Cardiac muscle cell (in vitro differentiated cells and primary cell): ENCODE results near the gene NR1I2. TPM values are rescaled to one million over a fixed set of nuclear protein-coding genes. Genes with fewer than 3 reads are reported as not detected.

Source experiments
- DNase-seq, 2 donors: peaks; one replicate each; pipeline versions ENCODE4 v3.0.0 to v3.0.0-alpha.2; 2010 to 2017; ENCODE audit warnings: low read depth in 1 of 2, low spot score in 1 of 2
- H3K27ac ChIP-seq: fragments of 200-600 bp; sonication (generic); 2 replicates; pipeline ENCODE4 v1.5.1; 2016
- H3K27me3 ChIP-seq: fragments of 200-600 bp; sonication (generic); 2 replicates; pipeline ENCODE4 v1.6.0; 2016; ENCODE audit warnings: control low read depth
- H3K36me3 ChIP-seq: fragments of 200-600 bp; sonication (generic); 2 replicates; pipeline ENCODE4 v1.5.1; 2016; ENCODE audit warnings: control low read depth
- H3K4me1 ChIP-seq: fragments of 200-600 bp; sonication (generic); 2 replicates; pipeline ENCODE4 v1.8.1; 2017; ENCODE audit warnings: low read depth, mild to moderate bottlenecking, mixed run types
- H3K4me3 ChIP-seq: fragments of 200-600 bp; sonication (generic); 2 replicates; pipeline ENCODE4 v1.5.1; 2016; ENCODE audit warnings: mild to moderate bottlenecking
- H3K9me3 ChIP-seq: fragments of 200-600 bp; sonication (generic); 2 replicates; pipeline ENCODE4 v1.5.1; 2017; ENCODE audit warnings: low read depth, mild to moderate bottlenecking, control low read depth
- polyA plus RNA-seq: library from polyadenylated mRNA; unstranded; fragments of >200 nt; fragmentation: Nextera tagmentation; extraction: Ambion mirVana; gene quantifications from 2 replicates; pipeline ENCODE4 v1.2.1, GENCODE V29; 2016
- total RNA-seq: library from RNA; depleted of rRNA; stranded (reverse); fragments of >200 nt; gene quantifications from 2 replicates; pipeline ENCODE4 v1.2.3, GENCODE V29; 2016
- TF ChIP-seq, protein P1 (sequence below): IDR thresholded peaks from 2 replicates; pipeline ENCODE4 v1.5.1; 2012; ENCODE audit warnings: low read depth, mild to moderate bottlenecking, low read length

Gene NR1I2
- total and polyA plus RNA-seq, 2 experiments from 2014 or later = 0.06 TPM; not detected in 1

DNA sequence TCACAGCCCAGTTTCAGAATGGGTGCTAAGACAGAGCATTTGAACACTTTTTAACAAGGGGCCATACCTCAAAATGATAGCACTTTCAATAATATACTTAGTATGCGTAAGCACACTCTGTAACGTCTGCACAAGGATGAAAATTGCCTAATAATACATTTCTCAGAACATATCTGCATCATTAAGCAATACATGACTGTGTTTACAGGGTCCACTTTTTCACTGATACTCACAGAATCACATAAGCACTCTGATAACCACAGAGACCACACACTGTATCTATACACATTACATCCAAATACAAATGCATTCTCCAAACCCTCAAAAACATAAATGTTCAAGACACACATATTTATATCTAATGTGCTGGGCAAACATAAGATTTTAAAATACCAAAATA lies 79.8 kb downstream of the NR1I2 start:
- TF ChIP-seq, protein P1, sequence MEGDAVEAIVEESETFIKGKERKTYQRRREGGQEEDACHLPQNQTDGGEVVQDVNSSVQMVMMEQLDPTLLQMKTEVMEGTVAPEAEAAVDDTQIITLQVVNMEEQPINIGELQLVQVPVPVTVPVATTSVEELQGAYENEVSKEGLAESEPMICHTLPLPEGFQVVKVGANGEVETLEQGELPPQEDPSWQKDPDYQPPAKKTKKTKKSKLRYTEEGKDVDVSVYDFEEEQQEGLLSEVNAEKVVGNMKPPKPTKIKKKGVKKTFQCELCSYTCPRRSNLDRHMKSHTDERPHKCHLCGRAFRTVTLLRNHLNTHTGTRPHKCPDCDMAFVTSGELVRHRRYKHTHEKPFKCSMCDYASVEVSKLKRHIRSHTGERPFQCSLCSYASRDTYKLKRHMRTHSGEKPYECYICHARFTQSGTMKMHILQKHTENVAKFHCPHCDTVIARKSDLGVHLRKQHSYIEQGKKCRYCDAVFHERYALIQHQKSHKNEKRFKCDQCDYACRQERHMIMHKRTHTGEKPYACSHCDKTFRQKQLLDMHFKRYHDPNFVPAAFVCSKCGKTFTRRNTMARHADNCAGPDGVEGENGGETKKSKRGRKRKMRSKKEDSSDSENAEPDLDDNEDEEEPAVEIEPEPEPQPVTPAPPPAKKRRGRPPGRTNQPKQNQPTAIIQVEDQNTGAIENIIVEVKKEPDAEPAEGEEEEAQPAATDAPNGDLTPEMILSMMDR = no peak
- H3K27me3 ChIP-seq = no peaks in the 10 kb centered on the region
- no peak overlapping the region for H3K27ac ChIP-seq
- peaks cover 16% of the 10 kb centered on the region for H3K36me3 ChIP-seq
- no peak overlapping the region for H3K4me3 ChIP-seq
- DNase-seq = peak in 1 of 2 donors; percentile 34
- H3K9me3 ChIP-seq = no peaks in the 10 kb centered on the region
- no peaks in the 10 kb centered on the region for H3K4me1 ChIP-seq

DNA sequence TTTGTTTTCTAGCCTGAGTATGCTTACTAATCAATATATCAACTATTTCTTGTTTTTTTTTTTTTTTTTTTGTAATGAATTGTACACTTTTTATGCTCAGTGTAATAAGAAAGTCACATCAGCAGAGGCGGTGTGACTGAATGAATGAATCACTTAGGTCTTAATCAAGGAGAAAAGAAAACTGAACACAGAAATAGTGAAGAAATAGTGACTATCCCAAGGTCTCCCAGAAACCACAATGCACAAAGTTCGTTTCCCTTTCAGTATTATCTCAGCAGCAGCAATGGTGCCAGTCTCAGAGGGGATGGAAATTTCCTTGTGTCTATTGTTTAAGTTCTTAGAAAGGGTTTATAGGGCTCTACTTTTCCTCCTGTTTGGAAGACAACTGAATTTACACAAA lies 80.7 kb downstream of the NR1I2 start:
- TF ChIP-seq, protein P1 = no peak
- Histone ChIP-seq H3K9me3 (no peaks in the 10 kb centered on the region), H3K4me3 (no peak overlapping the region), H3K36me3 (peaks cover 16% of the 10 kb centered on the region), H3K4me1 (no peaks in the 10 kb centered on the region), H3K27ac (no peak overlapping the region), H3K27me3 (no peaks in the 10 kb centered on the region)
- DNase-seq = no peak

DNA sequence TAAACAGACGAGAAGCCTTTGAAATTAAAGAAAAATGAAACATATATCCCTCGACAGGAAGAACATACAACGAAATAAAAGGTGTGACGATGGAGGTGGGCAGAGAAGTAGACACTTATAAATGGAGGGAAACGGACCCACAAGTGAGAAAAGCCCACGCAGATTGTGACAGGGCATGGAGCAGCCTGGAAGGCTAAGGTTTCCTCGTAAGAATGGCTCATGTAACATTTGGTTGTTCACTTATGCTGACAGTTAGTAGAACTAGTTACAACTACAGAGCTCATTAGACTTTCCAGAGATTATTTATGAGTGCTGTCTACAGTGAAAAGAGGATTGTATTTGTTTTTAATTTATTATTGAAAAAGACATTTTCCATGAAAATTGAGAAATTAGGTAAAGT lies 82.6 kb downstream of the NR1I2 start:
- H3K27me3 ChIP-seq = no peaks in the 10 kb centered on the region
- TF ChIP-seq, protein P1 = no peak
- H3K4me3 ChIP-seq = no peak overlapping the region
- no peaks in the 10 kb centered on the region for H3K9me3 ChIP-seq
- DNase-seq = no peak
- peaks cover 16% of the 10 kb centered on the region for H3K36me3 ChIP-seq
- H3K27ac ChIP-seq = no peak overlapping the region
- no peaks in the 10 kb centered on the region for H3K4me1 ChIP-seq

Other genes with a start within 250 kb of the NR1I2 start
- gene CD80, start 222.5 kb upstream of the NR1I2 start, total RNA-seq = 0.28 and 0.39 TPM in 2 replicates
- gene CD80, start 222.5 kb upstream of the NR1I2 start, polyA plus RNA-seq = not detected in 2 replicates
- gene ADPRH, start 202.6 kb upstream of the NR1I2 start, total RNA-seq = 2.7 and 3.6 TPM in 2 replicates
- gene ADPRH, start 202.6 kb upstream of the NR1I2 start, polyA plus RNA-seq = 4.8 and 5.6 TPM in 2 replicates
- gene PLA1A, start 184.2 kb upstream of the NR1I2 start, total RNA-seq = 0.07 TPM in 1 of 2 replicates, not detected in the other
- 0.07 and 0.14 TPM in 2 replicates for gene PLA1A, start 184.2 kb upstream of the NR1I2 start, polyA plus RNA-seq
- 180 and 214 TPM in 2 replicates for gene POPDC2, start 121.5 kb upstream of the NR1I2 start, total RNA-seq
- 68.0 and 107 TPM in 2 replicates for gene POPDC2, start 121.5 kb upstream of the NR1I2 start, polyA plus RNA-seq
- 45.5 and 56.8 TPM in 2 replicates for gene COX17, start 104.7 kb upstream of the NR1I2 start, total RNA-seq
- 146 and 174 TPM in 2 replicates for gene COX17, start 104.7 kb upstream of the NR1I2 start, polyA plus RNA-seq
- 0.53 and 0.92 TPM in 2 replicates for gene CFAP91, start 79.1 kb upstream of the NR1I2 start, total RNA-seq
- 1.4 and 3.4 TPM in 2 replicates for gene CFAP91, start 79.1 kb upstream of the NR1I2 start, polyA plus RNA-seq